Central memory CD8-positive, alpha-beta T cell (primary cell): ENCODE results near the gene THSD4.
"Not testable (repeated sequence)": the region's sequence is repeated elsewhere in the genome, so short reads cannot be mapped to it uniquely, and the experiment has no call there.

Experiments used
- ATAC-seq: fragments of 150-1000 bp; cut with Tn5 transposase; replicated peaks from 2 replicates; pipeline ENCODE4 v1.10.0; 2022; ENCODE audit warnings: mild to moderate bottlenecking, moderate FRiP score, moderate number of reproducible peaks; ENCODE audit not compliant: poor library complexity, severe bottlenecking; ENCODE audit errors: extremely low read depth
- DNase-seq, 2 donors: peaks; one replicate each; pipeline ENCODE4 v3.0.0; 2021; ENCODE audit warnings: low spot score in 2 of 2
- H3K27ac Mint-ChIP-seq: one replicate; pipeline ENCODE4 v1.8.0; 2022; ENCODE audit warnings: low read depth, mild to moderate bottlenecking, moderate library complexity, mixed read lengths
- H3K27me3 Mint-ChIP-seq: one replicate; pipeline ENCODE4 v1.8.0; 2022; ENCODE audit warnings: mixed read lengths
- H3K36me3 Mint-ChIP-seq: one replicate; pipeline ENCODE4 v1.8.0; 2022; ENCODE audit warnings: mild to moderate bottlenecking, moderate library complexity, mixed read lengths; ENCODE audit not compliant: insufficient read depth
- H3K4me1 Mint-ChIP-seq: one replicate; pipeline ENCODE4 v1.8.0; 2022; ENCODE audit warnings: mixed read lengths
- H3K4me3 Mint-ChIP-seq: one replicate; pipeline ENCODE4 v1.8.0; 2022; ENCODE audit warnings: mild to moderate bottlenecking, moderate library complexity, mixed read lengths
- H3K9me3 Mint-ChIP-seq: one replicate; pipeline ENCODE4 v1.8.0; 2022; ENCODE audit warnings: mixed read lengths

The THSD4 gene

DNA sequence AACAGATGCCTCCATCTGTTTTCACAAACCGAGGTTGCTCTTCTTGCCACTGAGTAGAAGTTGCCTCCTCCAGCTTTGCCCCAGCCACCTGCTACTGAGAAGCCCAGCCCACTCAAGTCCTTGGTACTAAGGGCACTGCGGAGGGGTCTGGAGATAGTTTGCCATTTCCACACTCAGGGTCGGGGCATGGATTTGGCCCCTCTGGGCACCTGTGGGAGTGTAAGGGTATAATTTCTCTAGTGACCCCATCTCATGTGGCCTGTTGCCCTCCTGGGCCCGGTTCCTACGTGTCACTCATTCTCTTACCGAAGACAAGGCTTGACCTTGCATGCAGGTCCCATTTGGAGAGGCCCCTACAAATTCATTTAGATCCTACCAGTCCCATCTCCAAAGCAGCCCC, 79.0 kb downstream of the THSD4 start:
- Mint-ChIP-seq H3K9me3 (peaks cover under 1% of the 10 kb centered on the region), H3K27ac (no peak overlapping the region), H3K4me1 (no peaks in the 10 kb centered on the region), H3K36me3 (no peaks in the 10 kb centered on the region), H3K27me3 (peaks cover 23% of the 10 kb centered on the region), H3K4me3 (no peak overlapping the region)
- no peak for ATAC-seq
- no peak for DNase-seq

DNA sequence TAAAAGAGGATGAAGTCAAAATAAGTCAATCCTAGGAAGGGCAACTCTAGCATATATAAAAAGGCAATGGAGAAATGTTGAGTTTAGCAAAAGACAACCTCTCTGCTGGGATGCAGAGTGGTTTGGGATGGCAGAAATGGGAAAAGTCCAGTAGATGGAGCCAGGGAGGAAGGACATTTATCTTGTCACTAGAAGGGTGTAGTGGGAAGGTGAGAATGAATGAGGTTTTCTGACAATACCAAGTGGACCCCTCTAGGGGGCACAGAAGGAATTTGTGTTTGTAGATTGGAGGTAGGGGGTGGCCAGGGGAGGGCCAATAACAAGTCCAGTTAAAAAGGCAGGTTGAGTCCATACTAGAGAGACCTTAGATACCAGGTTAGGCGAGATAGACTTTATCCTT, 80.0 kb downstream of the THSD4 start:
- no peak overlapping the region for H3K27ac Mint-ChIP-seq
- peaks cover 6% of the 10 kb centered on the region for H3K9me3 Mint-ChIP-seq
- H3K36me3 Mint-ChIP-seq = peaks cover 2% of the 10 kb centered on the region
- DNase-seq = no peak
- H3K27me3 Mint-ChIP-seq = peaks cover 23% of the 10 kb centered on the region
- no peak overlapping the region for H3K4me3 Mint-ChIP-seq
- no peaks in the 10 kb centered on the region for H3K4me1 Mint-ChIP-seq
- ATAC-seq = no peak

DNA sequence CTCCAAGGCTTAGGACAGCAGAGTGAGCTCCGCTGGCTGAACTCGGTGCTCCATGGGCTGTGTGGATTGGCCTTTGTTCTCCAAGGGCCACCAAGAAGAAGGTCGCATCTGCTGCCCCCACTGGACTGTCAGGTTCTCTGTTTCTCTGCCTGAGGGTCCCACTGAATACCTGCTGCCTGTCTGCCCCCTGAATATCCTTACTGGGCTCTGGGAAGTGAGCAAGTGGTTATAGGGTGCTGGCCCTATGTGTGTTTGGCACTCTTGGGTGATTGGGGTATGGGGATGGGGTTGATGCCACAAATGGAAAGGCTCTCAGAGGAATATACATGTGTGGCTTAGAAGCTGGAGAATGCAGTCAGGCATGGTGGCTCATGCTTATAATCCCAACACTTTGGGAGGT, 82.3 kb downstream of the THSD4 start:
- no peak for DNase-seq
- no peak for ATAC-seq
- Mint-ChIP-seq H3K4me1 (no peaks in the 10 kb centered on the region), H3K9me3 (peaks cover 6% of the 10 kb centered on the region), H3K4me3 (no peak overlapping the region), H3K27ac (no peak overlapping the region), H3K36me3 (peaks cover 2% of the 10 kb centered on the region), H3K27me3 (peaks cover 9% of the 10 kb centered on the region)

- Mint-ChIP-seq H3K36me3 (peaks cover 2% of the 10 kb centered on the region), H3K9me3 (peaks cover 6% of the 10 kb centered on the region)
- no peak for ATAC-seq
Observed at GRCh38 chr15:71198846-71199245, 83.6 kb downstream of the THSD4 start.

DNA sequence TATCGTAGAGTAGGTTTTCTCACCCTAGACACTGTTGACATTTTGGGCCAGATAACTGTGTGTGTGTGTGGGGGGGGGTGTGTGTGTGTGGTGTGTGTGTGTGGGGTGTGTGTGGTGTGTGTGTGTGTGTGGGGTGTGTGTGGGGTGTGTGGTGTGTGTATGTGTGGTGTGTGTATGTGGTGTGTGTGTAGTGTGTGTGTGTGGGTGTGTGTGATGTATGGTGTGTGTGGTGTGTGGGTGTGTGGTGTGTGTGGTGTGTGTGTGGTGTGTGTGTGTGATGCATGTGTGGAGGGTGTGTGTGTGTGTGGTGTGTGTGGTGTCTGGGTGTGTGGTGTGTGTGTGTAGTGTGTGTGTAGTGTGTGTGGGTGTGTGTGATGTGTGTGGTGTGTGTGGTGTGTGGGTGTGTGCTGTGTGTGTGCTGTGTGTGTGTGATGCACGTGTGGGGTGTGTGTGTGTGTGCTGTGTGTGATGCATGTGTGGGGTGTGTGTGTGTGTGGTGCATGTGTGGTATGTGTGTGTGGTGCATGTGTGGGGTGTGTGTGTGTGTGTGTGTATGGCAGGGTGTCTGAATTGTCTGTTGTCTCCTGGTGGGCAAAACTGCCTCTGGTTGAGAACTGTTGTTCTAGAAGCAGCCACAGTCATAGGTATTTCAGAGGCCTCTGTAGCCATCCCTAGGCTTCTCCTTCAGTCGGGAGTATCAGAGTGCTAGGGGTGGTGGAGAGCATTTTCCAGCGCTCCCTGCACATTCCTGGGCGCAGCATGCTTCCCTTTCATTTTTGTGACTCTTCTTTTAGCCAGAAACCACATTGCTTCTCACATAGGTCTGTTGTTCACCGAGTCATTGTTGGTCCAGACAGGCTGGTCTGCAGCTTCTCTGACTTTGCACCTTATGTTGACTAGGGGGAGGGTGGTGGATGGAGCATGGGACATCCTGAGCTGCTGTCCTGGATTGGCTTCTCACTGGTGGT, 84.4 kb downstream of the THSD4 start:
- H3K27ac Mint-ChIP-seq = no peak overlapping the region
- ATAC-seq = no peak

More at GRCh38 chr15:71198846-71199245, 83.6 kb downstream of the THSD4 start:
- Mint-ChIP-seq H3K27ac (no peak overlapping the region), H3K4me3 (no peak overlapping the region), H3K27me3 (peaks cover 9% of the 10 kb centered on the region), H3K4me1 (no peaks in the 10 kb centered on the region)
- DNase-seq = no peak

DNA sequence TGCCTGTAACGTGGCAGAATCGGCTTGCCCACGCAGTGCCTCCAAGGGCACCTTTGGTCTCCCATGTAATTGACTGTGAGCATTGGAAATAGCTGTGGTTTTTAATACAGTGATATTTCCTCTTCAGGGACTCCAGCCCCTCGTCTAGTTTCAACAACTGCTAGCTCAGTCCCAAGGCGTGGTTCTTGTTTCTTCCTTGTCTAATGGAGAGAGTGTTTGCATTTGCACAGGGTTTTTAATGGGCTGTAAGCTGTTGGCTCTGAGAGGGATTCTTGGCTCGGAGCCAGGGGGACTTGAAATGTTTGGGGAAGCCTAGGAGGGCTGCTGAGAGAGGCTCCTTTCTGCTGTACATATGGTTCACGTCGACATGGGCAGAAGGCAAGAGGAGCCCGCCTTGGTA, 86.2 kb downstream of the THSD4 start:
- no peak overlapping the region for H3K27ac Mint-ChIP-seq
- peaks cover 2% of the 10 kb centered on the region for H3K36me3 Mint-ChIP-seq
- no peak overlapping the region for H3K4me3 Mint-ChIP-seq
- H3K9me3 Mint-ChIP-seq = peaks cover 6% of the 10 kb centered on the region
- ATAC-seq (no peak), DNase-seq (no peak)
- no peaks in the 10 kb centered on the region for H3K4me1 Mint-ChIP-seq
- H3K27me3 Mint-ChIP-seq = no peaks in the 10 kb centered on the region

More for the DNA sequence above, 84.4 kb downstream of the THSD4 start:
- H3K27me3 Mint-ChIP-seq = peaks cover 9% of the 10 kb centered on the region
- peaks cover 2% of the 10 kb centered on the region for H3K36me3 Mint-ChIP-seq
- H3K9me3 Mint-ChIP-seq = peaks cover 6% of the 10 kb centered on the region
- H3K4me3 Mint-ChIP-seq = no peak overlapping the region
- H3K4me1 Mint-ChIP-seq = no peaks in the 10 kb centered on the region
- no peak for DNase-seq

- ATAC-seq = no peak
Observed at GRCh38 chr15:71202712-71203111, 87.4 kb downstream of the THSD4 start.

GRCh38 chr15:71203586-71204474, 88.6 kb downstream of the THSD4 start:
- H3K4me3 Mint-ChIP-seq = no peak overlapping the region

More at GRCh38 chr15:71202712-71203111, 87.4 kb downstream of the THSD4 start:
- H3K9me3 Mint-ChIP-seq = peaks cover 6% of the 10 kb centered on the region
- DNase-seq = no peak
- no peaks in the 10 kb centered on the region for H3K27me3 Mint-ChIP-seq
- no peak overlapping the region for H3K4me3 Mint-ChIP-seq
- H3K36me3 Mint-ChIP-seq = peaks cover 2% of the 10 kb centered on the region
- no peak overlapping the region for H3K27ac Mint-ChIP-seq
- no peaks in the 10 kb centered on the region for H3K4me1 Mint-ChIP-seq

DNA sequence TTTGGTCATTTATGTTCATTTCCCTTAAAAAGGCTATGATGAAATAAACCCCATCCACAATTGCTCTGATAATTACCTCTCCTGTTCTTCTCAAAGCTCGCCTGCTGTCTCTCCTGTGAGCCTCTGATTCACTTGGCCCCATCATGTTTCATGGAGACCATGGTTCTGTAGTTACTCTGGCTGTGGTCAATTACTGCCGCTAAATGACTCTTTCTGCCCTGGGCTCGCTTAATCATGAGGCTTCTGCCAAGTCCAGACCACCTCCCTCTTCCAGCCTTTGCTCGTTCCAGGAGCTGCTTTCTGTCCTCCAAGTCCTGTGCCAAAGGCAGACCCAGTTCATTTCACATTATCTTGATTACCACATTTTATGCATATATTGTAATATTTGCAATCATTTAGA, 91.9 kb downstream of the THSD4 start:
- DNase-seq = no peak

More at GRCh38 chr15:71203586-71204474, 88.6 kb downstream of the THSD4 start:
- Mint-ChIP-seq H3K4me1 (no peaks in the 10 kb centered on the region), H3K36me3 (peaks cover 2% of the 10 kb centered on the region), H3K9me3 (peaks cover 6% of the 10 kb centered on the region), H3K27ac (no peak overlapping the region), H3K27me3 (no peaks in the 10 kb centered on the region)
- DNase-seq (no peak), ATAC-seq (no peak)

GRCh38 chr15:71212146-71212545, 96.9 kb downstream of the THSD4 start:
- H3K27ac Mint-ChIP-seq = no peak overlapping the region
- peaks cover 38% of the 10 kb centered on the region for H3K27me3 Mint-ChIP-seq
- no peaks in the 10 kb centered on the region for H3K36me3 Mint-ChIP-seq
- no peaks in the 10 kb centered on the region for H3K4me1 Mint-ChIP-seq
- H3K9me3 Mint-ChIP-seq = no peaks in the 10 kb centered on the region
- ATAC-seq (no peak), DNase-seq (no peak)
- H3K4me3 Mint-ChIP-seq = no peak overlapping the region

More for the DNA sequence above, 91.9 kb downstream of the THSD4 start:
- H3K27me3 Mint-ChIP-seq = peaks cover 21% of the 10 kb centered on the region
- no peak overlapping the region for H3K4me3 Mint-ChIP-seq
- no peaks in the 10 kb centered on the region for H3K36me3 Mint-ChIP-seq
- no peaks in the 10 kb centered on the region for H3K4me1 Mint-ChIP-seq
- no peak for ATAC-seq
- H3K27ac Mint-ChIP-seq = no peak overlapping the region
- no peaks in the 10 kb centered on the region for H3K9me3 Mint-ChIP-seq

GRCh38 chr15:71213943-71214342, 98.7 kb downstream of the THSD4 start:
- not testable (repeated sequence) for H3K27ac Mint-ChIP-seq, H3K36me3 Mint-ChIP-seq, H3K9me3 Mint-ChIP-seq, ATAC-seq, DNase-seq, H3K4me1 Mint-ChIP-seq, H3K4me3 Mint-ChIP-seq
- H3K27me3 Mint-ChIP-seq = peaks cover 37% of the 10 kb centered on the region

DNA sequence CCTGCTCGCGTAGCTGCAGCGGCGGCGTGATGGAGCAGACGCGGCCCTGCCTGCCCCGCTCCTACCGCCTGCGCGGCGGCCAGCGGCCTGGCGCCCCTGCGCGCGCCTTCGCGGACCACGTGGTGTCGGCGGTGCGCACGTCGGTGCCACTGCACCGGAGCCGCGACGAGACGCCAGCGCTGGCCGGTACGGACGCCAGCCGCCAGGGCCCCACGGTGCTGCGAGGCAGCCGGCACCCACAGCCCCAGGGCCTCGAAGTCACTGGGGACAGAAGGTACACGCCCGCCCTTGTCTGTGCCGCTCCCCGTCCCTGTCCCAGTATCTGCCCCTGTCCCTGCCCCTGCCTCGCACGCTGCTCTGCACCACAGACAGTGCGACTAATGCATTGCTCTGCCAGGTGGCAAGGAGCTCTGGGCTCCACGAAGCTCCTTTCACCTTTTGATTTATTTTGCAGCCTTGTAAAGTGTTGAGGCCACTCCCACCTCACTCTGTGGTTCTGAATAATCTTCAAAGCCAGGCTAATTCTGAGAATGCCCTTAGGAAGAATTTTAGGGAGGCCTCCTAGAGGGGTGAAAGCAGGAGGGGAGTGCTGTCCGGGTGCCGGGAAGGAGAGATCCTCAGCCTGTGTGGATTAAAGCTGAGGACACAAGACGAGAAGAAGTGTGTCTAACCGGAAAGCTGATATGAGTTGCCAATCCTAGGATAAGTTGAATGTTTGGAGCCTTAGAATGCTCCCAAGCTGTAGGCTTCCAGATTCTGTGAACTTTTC, 100.0 kb downstream of the THSD4 start:
- Mint-ChIP-seq H3K27me3 (peaks cover 24% of the 10 kb centered on the region), H3K4me3 (no peak overlapping the region), H3K4me1 (no peaks in the 10 kb centered on the region), H3K36me3 (no peaks in the 10 kb centered on the region), H3K27ac (no peak overlapping the region), H3K9me3 (no peaks in the 10 kb centered on the region)
- no peak for ATAC-seq
- DNase-seq = no peak
